Kidney (tissue), 14 donors: ENCODE measurements around the gene CCL13. TPM values are rescaled to one million over a fixed set of nuclear protein-coding genes. Genes with fewer than 3 reads are reported as not detected.

Experiments used
- DNase-seq, 5 donors: peaks; one replicate each; pipeline ENCODE4 v3.0.0-alpha.2; 2013 to 2020
- FAIRE-seq: peaks from 2 replicates; lab custom pipeline; 2012; peaks lifted over from hg19 to GRCh38; lab: Jason Lieb, UNC
- H3K27ac ChIP-seq, 2 donors: one replicate each; pipeline ENCODE4 v1.7.0; 2013; ENCODE audit warnings: low read depth in 2 of 2, low read length in 2 of 2, inconsistent platforms in 1 of 2
- H3K27me3 ChIP-seq: one replicate; pipeline ENCODE4 v1.7.1; 2013; ENCODE audit warnings: low read length, inconsistent platforms; ENCODE audit not compliant: control insufficient read depth, insufficient read depth
- H3K36me3 ChIP-seq, 3 donors: one replicate each; pipeline versions ENCODE4 v1.7.0 to v1.7.1; 2013; ENCODE audit warnings: low read length in 3 of 3, control low read depth in 1 of 3, inconsistent platforms in 1 of 3; ENCODE audit not compliant: insufficient read depth in 3 of 3, control insufficient read depth in 2 of 3
- H3K4me1 ChIP-seq, 3 donors: one replicate each; pipeline versions ENCODE4 v1.7.0 to v1.7.1; 2013; ENCODE audit warnings: low read length in 3 of 3, inconsistent platforms in 1 of 3, low read depth in 1 of 3; ENCODE audit not compliant: control insufficient read depth in 2 of 3, insufficient read depth in 2 of 3
- H3K4me3 ChIP-seq, 3 donors: one replicate each; pipeline versions ENCODE4 v1.7.0 to v1.8.1; 2013; ENCODE audit warnings: low read length in 3 of 3, control low read depth in 1 of 3, inconsistent platforms in 1 of 3
- H3K9ac ChIP-seq, 3 donors: one replicate each; pipeline versions ENCODE4 v1.7.0 to v1.7.1; 2013; ENCODE audit warnings: low read length in 3 of 3, control low read depth in 1 of 3, inconsistent platforms in 1 of 3
- H3K9me3 ChIP-seq, 3 donors: one replicate each; pipeline versions ENCODE4 v1.7.0 to v1.7.1; 2013; ENCODE audit warnings: low read length in 3 of 3, control low read depth in 1 of 3, inconsistent platforms in 1 of 3; ENCODE audit not compliant: control insufficient read depth in 2 of 3, insufficient read depth in 1 of 3
- CTCF ChIP-seq: IDR thresholded peaks from 3 replicates; pipeline ENCODE4 v1.5.1; 2012; ENCODE audit warnings: mild to moderate bottlenecking, moderate library complexity, borderline replicate concordance; ENCODE audit not compliant: insufficient read depth; ENCODE audit errors: extremely low read depth
- intact Hi-C: fragments of 100-400 bp; cut with DNase I; formaldehyde crosslinking; loops from one replicate; pipeline ENCODE4 v1.11.1; 2022
- polyA plus RNA-seq: library from polyadenylated mRNA; stranded (reverse); fragments of 350-450 nt; fragmentation: Illumina TruSeq; extraction: RNeasy Lipid Tissue Mini Kit (QIAGEN cat#74804); gene quantifications from one replicate; pipeline ENCODE4 v1.2.3, GENCODE V29; 2014; ENCODE audit warnings: low read depth, low replicate concordance; ENCODE audit not compliant: insufficient read depth
- total RNA-seq: library from RNA; stranded (reverse); fragmentation: NEBNext Ultra II Directional; extraction: Animal tissue kit (Norgen Biotek cat#: 25700); gene quantifications from one replicate; pipeline ENCODE4 v1.2.1, GENCODE V29; 2021
- donor health status: control.
- donor health status: control.
- donor health status: control.
- donor health status: control.
- donor health status: control.
- donor health status: DM: yes; HTN: yes; CAD: no.
- donor health status: Normal renal cell carcinoma (clear cell type).

CCL13 gene
- total and polyA plus RNA-seq, 2 donors from 2014 or later: 1.1 TPM; not detected in 1

GRCh38 chr17:34370997-34371395, 14.7 kb downstream of the CCL13 start:
- no peak for TF ChIP-seq CTCF
- intact Hi-C loops: no loop called here
- Histone ChIP-seq H3K4me1 (no peaks in the 10 kb centered on the region), H3K9me3 (no peaks in the 10 kb centered on the region), H3K4me3 (no peak overlapping the region), H3K36me3 (no peaks in the 10 kb centered on the region), H3K9ac (no peak overlapping the region), H3K27ac (no peak overlapping the region), H3K27me3 (no peaks in the 10 kb centered on the region)
- FAIRE-seq (no peak), DNase-seq (no peak)

- intact Hi-C loops: no loop called here
- no peak for FAIRE-seq
Observed at GRCh38 chr17:34371405-34372100, 15.3 kb downstream of the CCL13 start.

GRCh38 chr17:34374457-34374856, 18.2 kb downstream of the CCL13 start:
- FAIRE-seq: no peak
- H3K27me3 ChIP-seq: no peaks in the 10 kb centered on the region

More at GRCh38 chr17:34371405-34372100, 15.3 kb downstream of the CCL13 start:
- Histone ChIP-seq H3K27me3 (no peaks in the 10 kb centered on the region), H3K9me3 (no peaks in the 10 kb centered on the region), H3K4me3 (no peak overlapping the region), H3K9ac (no peak overlapping the region), H3K4me1 (no peaks in the 10 kb centered on the region), H3K36me3 (no peaks in the 10 kb centered on the region), H3K27ac (no peak overlapping the region)
- DNase-seq: no peak
- TF ChIP-seq CTCF: no peak

More at GRCh38 chr17:34374457-34374856, 18.2 kb downstream of the CCL13 start:
- no peaks in the 10 kb centered on the region for H3K36me3 ChIP-seq
- no peak overlapping the region for H3K27ac ChIP-seq
- H3K9ac ChIP-seq: no peak overlapping the region
- DNase-seq: no peak
- no peaks in the 10 kb centered on the region for H3K4me1 ChIP-seq
- no peaks in the 10 kb centered on the region for H3K9me3 ChIP-seq
- H3K4me3 ChIP-seq: no peak overlapping the region
- intact Hi-C loops: no loop called here
- no peak for TF ChIP-seq CTCF
